CD4-positive, alpha-beta T cell (primary cell): ENCODE data around the gene ZNF14. TPM values are rescaled to one million over a fixed set of nuclear protein-coding genes. Genes with fewer than 3 reads are reported as not detected.

Source experiments
- ATAC-seq: fragments of 200-7000 bp; cut with Tn5 transposase; one replicate; pipeline ENCODE4 v1.10.0; 2022; ENCODE audit warnings: mild to moderate bottlenecking; ENCODE audit not compliant: poor library complexity
- CTCF ChIA-PET: fragments of 350-600 bp; sonication (Branson Sonifier 250); formaldehyde crosslinking; loops from one replicate; lab custom pipeline; 2021; ENCODE audit warnings: antibody characterized with exemption, inconsistent platforms; lab: Charles Lee
- POLR2A ChIA-PET: fragments of 350-600 bp; sonication (Branson Sonifier 250); formaldehyde crosslinking; loops from one replicate; lab custom pipeline; 2021; ENCODE audit warnings: antibody characterized with exemption, inconsistent platforms; lab: Charles Lee
- DNase-seq, 14 experiments: peaks; one replicate each; pipeline ENCODE4 v3.0.0-alpha.2; 2013 to 2020; ENCODE audit warnings: mixed read lengths in 2 of 14
- H3K27ac ChIP-seq, 2 donors: one replicate each; pipeline versions ENCODE4 v1.5.1 to v1.7.0; 2013; ENCODE audit warnings: low read length in 2 of 2, low read depth in 1 of 2, mild to moderate bottlenecking in 1 of 2
- H3K27me3 ChIP-seq, 2 experiments: 1 replicate in 1 of 2; 2 replicates in 1 of 2; pipeline versions ENCODE4 v1.6.1 to v1.7.0; 2013; ENCODE audit warnings: low read length in 2 of 2, control low read depth in 1 of 2, mild to moderate bottlenecking in 1 of 2, moderate library complexity in 1 of 2; ENCODE audit not compliant: insufficient read depth in 2 of 2, control insufficient read depth in 1 of 2
- H3K36me3 ChIP-seq: one replicate; pipeline ENCODE4 v1.6.1; 2013; ENCODE audit warnings: low read length, control low read depth; ENCODE audit not compliant: insufficient read depth
- H3K4me1 ChIP-seq: one replicate; pipeline ENCODE4 v1.6.1; 2013; ENCODE audit warnings: low read length, control low read depth; ENCODE audit not compliant: insufficient read depth
- H3K4me3 ChIP-seq: one replicate; pipeline ENCODE4 v1.5.1; 2013; ENCODE audit warnings: mild to moderate bottlenecking, low read length, moderate library complexity
- H3K9me3 ChIP-seq, 2 experiments: 1 replicate in 1 of 2; 2 replicates in 1 of 2; pipeline versions ENCODE4 v1.6.1 to v1.7.0; 2013; ENCODE audit warnings: low read length in 2 of 2, mild to moderate bottlenecking in 2 of 2, control low read depth in 1 of 2, moderate library complexity in 1 of 2; ENCODE audit not compliant: control insufficient read depth in 1 of 2, insufficient read depth in 1 of 2
- H3K27ac Mint-ChIP-seq: one replicate; pipeline ENCODE4 v1.8.0; 2020; ENCODE audit warnings: mixed read lengths
- H3K27me3 Mint-ChIP-seq: one replicate; pipeline ENCODE4 v1.8.0; 2021; ENCODE audit warnings: mixed read lengths
- H3K36me3 Mint-ChIP-seq: one replicate; pipeline ENCODE4 v1.8.0; 2021; ENCODE audit warnings: low read depth, mixed read lengths
- H3K4me1 Mint-ChIP-seq: one replicate; pipeline ENCODE4 v1.8.0; 2021; ENCODE audit warnings: low read depth, mixed read lengths
- H3K4me3 Mint-ChIP-seq: one replicate; pipeline ENCODE4 v1.8.0; 2020; ENCODE audit warnings: mild to moderate bottlenecking, mixed read lengths
- H3K9me3 Mint-ChIP-seq: one replicate; pipeline ENCODE4 v1.8.0; 2020; ENCODE audit warnings: mixed read lengths
- intact Hi-C, 2 experiments: fragments of 100-400 bp; cut with DNase I in 1 of 2; cut with micrococcal nuclease in 1 of 2; formaldehyde crosslinking; loops; one replicate each; pipeline versions ENCODE4 v1.15.1 to v1.9.0; 2023 to 2025; cut with DNase I, micrococcal nuclease
- total RNA-seq, 174 experiments: library from RNA in 2 of 174; stranded (reverse) in 2 of 174; gene quantifications; one replicate each; pipeline ENCODE4 v1.2.3 and lab custom pipeline; 2021 to 2026
- TF ChIP-seq, protein P1 (sequence below): fragments of 200-600 bp; IDR thresholded peaks from one replicate; pipeline ENCODE4 v1.8.0; 2022; ENCODE audit warnings: antibody characterized with exemption, mild to moderate bottlenecking

ZNF14 gene
- total RNA-seq, 2 experiments from 2014 or later, result 36.9 to 37.3 TPM

DNA sequence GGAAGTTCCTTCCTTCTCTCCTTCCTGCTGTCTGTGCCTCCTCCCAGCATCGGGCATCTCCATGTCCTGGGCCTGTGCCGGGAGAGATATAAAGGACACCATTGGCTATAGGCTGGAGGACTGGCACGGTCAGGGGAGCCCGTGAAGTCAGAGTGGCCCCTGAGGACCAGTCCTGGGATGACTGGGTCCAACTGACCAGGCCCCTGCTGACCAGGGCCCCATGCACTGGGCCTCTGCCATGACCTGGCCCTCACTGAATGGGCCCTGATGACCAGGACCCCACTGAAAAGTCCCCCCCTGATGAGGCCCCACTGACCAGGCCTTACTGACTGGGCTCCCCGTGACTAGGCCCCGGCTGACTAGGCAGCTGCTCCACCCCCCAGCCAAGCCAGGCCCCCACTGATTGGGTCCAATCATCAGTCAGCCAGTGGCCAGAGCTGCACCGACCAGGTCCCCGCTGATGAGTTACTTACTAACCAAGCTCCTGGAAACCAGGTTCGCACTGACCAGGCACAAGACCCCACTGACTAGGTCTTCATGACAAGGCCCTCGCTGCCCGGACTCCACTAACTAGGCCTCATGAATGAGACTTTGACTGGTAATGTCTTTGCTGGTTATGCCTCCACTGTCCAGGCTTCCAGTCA, 20.0 kb upstream of the ZNF14 start:
- Histone ChIP-seq H3K36me3 (no peaks in the 10 kb centered on the region), H3K9me3 (peaks cover 6 to 37% of the 10 kb centered on the region in 2 experiments), H3K4me1 (no peaks in the 10 kb centered on the region), H3K27ac (no peak overlapping the region), H3K4me3 (no peak overlapping the region), H3K27me3 (no peaks in the 10 kb centered on the region)
- Mint-ChIP-seq H3K36me3 (no peaks in the 10 kb centered on the region), H3K4me3 (no peak overlapping the region), H3K27me3 (no peaks in the 10 kb centered on the region), H3K27ac (no peak overlapping the region), H3K9me3 (no peaks in the 10 kb centered on the region), H3K4me1 (no peaks in the 10 kb centered on the region)
- ATAC-seq, result no peak
- ChIA-PET CTCF (no interaction called here), POLR2A (no interaction called here)
- DNase-seq, result no peak
- intact Hi-C loops, result no loop called here
- TF ChIP-seq, protein P1, sequence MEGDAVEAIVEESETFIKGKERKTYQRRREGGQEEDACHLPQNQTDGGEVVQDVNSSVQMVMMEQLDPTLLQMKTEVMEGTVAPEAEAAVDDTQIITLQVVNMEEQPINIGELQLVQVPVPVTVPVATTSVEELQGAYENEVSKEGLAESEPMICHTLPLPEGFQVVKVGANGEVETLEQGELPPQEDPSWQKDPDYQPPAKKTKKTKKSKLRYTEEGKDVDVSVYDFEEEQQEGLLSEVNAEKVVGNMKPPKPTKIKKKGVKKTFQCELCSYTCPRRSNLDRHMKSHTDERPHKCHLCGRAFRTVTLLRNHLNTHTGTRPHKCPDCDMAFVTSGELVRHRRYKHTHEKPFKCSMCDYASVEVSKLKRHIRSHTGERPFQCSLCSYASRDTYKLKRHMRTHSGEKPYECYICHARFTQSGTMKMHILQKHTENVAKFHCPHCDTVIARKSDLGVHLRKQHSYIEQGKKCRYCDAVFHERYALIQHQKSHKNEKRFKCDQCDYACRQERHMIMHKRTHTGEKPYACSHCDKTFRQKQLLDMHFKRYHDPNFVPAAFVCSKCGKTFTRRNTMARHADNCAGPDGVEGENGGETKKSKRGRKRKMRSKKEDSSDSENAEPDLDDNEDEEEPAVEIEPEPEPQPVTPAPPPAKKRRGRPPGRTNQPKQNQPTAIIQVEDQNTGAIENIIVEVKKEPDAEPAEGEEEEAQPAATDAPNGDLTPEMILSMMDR, result no peak

DNA sequence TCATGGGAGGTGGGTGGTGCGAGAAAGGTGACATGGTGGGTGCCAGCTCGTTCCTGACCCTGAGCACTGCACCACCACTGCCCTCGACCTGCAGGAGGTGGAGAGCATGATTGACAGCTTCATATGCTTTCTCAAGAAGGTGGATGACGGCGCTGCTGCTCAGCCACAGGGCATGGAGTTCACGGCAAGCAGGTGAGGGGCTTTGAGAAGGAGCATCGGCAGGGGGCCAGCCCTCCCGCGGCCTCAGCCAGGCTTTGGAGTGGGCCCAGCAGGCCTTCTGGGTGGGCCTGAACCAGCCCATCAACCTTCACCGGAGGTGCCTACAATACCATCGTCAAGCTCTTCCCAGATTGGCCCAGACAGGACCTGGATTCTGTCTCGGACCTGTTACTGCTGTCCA, 18.9 kb upstream of the ZNF14 start:
- Mint-ChIP-seq H3K27me3 (no peaks in the 10 kb centered on the region), H3K9me3 (no peaks in the 10 kb centered on the region), H3K36me3 (no peaks in the 10 kb centered on the region), H3K27ac (no peak overlapping the region), H3K4me1 (no peaks in the 10 kb centered on the region), H3K4me3 (no peak overlapping the region)
- ATAC-seq (no peak), DNase-seq (no peak)
- intact Hi-C loops, result no loop called here
- no peaks in the 10 kb centered on the region for H3K4me1 ChIP-seq
- no peak overlapping the region for H3K4me3 ChIP-seq
- TF ChIP-seq, protein P1, result no peak
- POLR2A ChIA-PET, result no interaction called here
- H3K27me3 ChIP-seq, result no peaks in the 10 kb centered on the region
- CTCF ChIA-PET, result no interaction called here
- no peak overlapping the region for H3K27ac ChIP-seq
- peaks cover 6 to 39% of the 10 kb centered on the region in 2 experiments for H3K9me3 ChIP-seq
- no peaks in the 10 kb centered on the region for H3K36me3 ChIP-seq

DNA sequence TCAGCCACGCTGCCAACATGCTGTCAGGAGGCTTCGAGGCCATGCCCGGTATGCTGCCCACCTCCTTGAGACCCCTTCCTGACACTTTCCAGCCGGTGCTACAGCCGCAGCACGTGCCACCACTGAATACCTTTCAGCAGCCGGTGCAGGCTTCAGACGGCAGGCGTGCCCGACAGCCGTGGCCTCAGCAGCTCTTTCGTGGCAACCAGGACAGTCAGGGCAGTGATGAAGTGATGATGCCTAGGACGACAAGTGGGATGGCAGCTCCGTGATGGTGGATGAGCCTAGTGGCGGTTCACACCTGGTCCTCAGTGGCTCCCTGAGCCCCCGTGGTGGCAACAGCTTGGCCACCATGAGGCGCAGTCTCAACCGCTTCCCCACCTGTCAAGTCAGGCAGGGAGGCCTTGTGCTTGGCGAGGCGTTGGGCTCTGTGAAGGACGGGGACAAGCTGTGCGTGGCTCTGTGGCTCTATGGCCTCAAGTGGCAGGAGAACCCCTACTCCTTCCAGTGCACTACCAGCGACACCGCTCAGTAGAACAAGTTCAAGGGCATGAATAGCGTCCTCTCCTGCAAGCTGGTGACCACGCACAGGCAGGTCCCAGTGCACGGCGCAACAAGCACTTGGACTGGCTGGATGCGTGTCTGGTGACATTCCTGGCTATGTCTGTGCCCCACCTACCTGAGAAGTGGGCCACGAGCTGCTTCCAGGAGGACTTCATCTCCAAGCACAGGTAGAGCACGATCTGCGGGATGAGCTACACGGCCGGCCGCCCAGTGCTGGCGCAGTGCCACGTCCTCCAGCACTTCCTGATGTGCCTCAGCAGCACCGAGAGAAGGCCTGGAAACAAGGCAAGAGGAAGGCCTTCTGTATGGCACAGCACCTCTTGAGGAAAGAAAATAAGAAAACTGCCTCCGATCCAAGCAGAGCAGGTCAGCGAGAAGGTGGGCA, 18.2 kb upstream of the ZNF14 start:
- CTCF ChIA-PET, result no interaction called here
- Histone ChIP-seq H3K27me3 (no peaks in the 10 kb centered on the region), H3K4me3 (no peak overlapping the region), H3K4me1 (no peaks in the 10 kb centered on the region), H3K27ac (no peak overlapping the region), H3K9me3 (peaks cover 4 to 32% of the 10 kb centered on the region in 2 experiments), H3K36me3 (no peaks in the 10 kb centered on the region)
- Mint-ChIP-seq H3K27ac (no peak overlapping the region), H3K27me3 (no peaks in the 10 kb centered on the region), H3K36me3 (no peaks in the 10 kb centered on the region), H3K9me3 (no peaks in the 10 kb centered on the region), H3K4me3 (no peak overlapping the region), H3K4me1 (no peaks in the 10 kb centered on the region)
- POLR2A ChIA-PET, result interaction anchor here (0.6 kb wide), 1 partner anchor 418 kb away, joined by 3 read pairs; no protein-coding TSS in a partner anchor
- TF ChIP-seq, protein P1, result no peak
- no peak for ATAC-seq
- no peak for DNase-seq
- intact Hi-C loops, result no loop called here
